AG04449 (cell line): ENCODE data around the gene ATXN7L1.

ENCODE experiments used
- CTCF ChIA-PET: fragments of 350-600 bp; formaldehyde crosslinking; extraction: SDS; loops from one replicate; lab custom pipeline; 2021; ENCODE audit warnings: antibody characterized with exemption; lab: Yijun Ruan, JAX
- POLR2A ChIA-PET: fragments of 400-600, 350-600 bp; formaldehyde crosslinking; extraction: SDS; loops from one replicate; lab custom pipeline; 2020; ENCODE audit warnings: antibody characterized with exemption, inconsistent platforms; lab: Yijun Ruan, JAX
- DNase-seq: peaks from one replicate; pipeline ENCODE4 v3.0.0-alpha.2; 2010; ENCODE audit warnings: low read depth, low spot score
- H3K4me3 ChIP-seq: 2 replicates; pipeline ENCODE4 v1.5.1; 2011; ENCODE audit warnings: low read depth, mild to moderate bottlenecking, control low read depth, low read length
- CTCF ChIP-seq: IDR thresholded peaks from one replicate; pipeline ENCODE4 v1.5.1; 2011; ENCODE audit warnings: mild to moderate bottlenecking, moderate library complexity, low read length, control low read depth, inconsistent platforms; ENCODE audit not compliant: insufficient read depth; ENCODE audit errors: missing control alignments

The ATXN7L1 gene

GRCh38 chr7:105769901-105770628 is 106.3 kb downstream of the ATXN7L1 start:
- CTCF ChIA-PET = interaction anchor here (0.8 to 4.8 kb wide), 10 partner anchors 10 to 383 kb away, joined by 3 to 34 read pairs (median 4); no protein-coding TSS in a partner anchor

GRCh38 chr7:105768898-105769507 is 107.4 kb downstream of the ATXN7L1 start:
- CTCF ChIA-PET = interaction anchor here (1.2 to 4.8 kb wide), 6 partner anchors 9 to 272 kb away, joined by 4 to 34 read pairs (median 5); no protein-coding TSS in a partner anchor
- TF ChIP-seq CTCF = no peak
- H3K4me3 ChIP-seq = no peak overlapping the region
- DNase-seq = no peak
- POLR2A ChIA-PET = interaction anchor here (0.6 kb wide), 1 partner anchor 296 kb away, joined by 4 read pairs; no protein-coding TSS in a partner anchor

More at GRCh38 chr7:105769901-105770628, 106.3 kb downstream of the ATXN7L1 start:
- POLR2A ChIA-PET = no interaction called here
- no peak overlapping the region for H3K4me3 ChIP-seq
- DNase-seq = no peak
- no peak for TF ChIP-seq CTCF

- POLR2A ChIA-PET = no interaction called here
- TF ChIP-seq CTCF = no peak
- no peak overlapping the region for H3K4me3 ChIP-seq
- no peak for DNase-seq
- CTCF ChIA-PET = interaction anchor here (0.6 to 18.6 kb wide), 6 partner anchors 8 to 273 kb away, joined by 3 to 319 read pairs (median 6); no protein-coding TSS in a partner anchor
Observed at GRCh38 chr7:105768117-105768516, 108.3 kb downstream of the ATXN7L1 start.

GRCh38 chr7:105766421-105767073 is 109.9 kb downstream of the ATXN7L1 start:
- TF ChIP-seq CTCF = no peak
- POLR2A ChIA-PET = no interaction called here
- H3K4me3 ChIP-seq = no peak overlapping the region
- CTCF ChIA-PET = interaction anchor here (1.0 to 18.6 kb wide), 10 partner anchors 9 to 387 kb away, joined by 3 to 319 read pairs (median 4); no protein-coding TSS in a partner anchor
- no peak for DNase-seq

- no peak overlapping the region for H3K4me3 ChIP-seq
- ChIA-PET POLR2A (no interaction called here), CTCF (interaction anchor here (1.0 to 18.6 kb wide), 8 partner anchors 9 to 388 kb away, joined by 3 to 319 read pairs (median 4); no protein-coding TSS in a partner anchor)
- DNase-seq = no peak
- TF ChIP-seq CTCF = no peak
Observed at GRCh38 chr7:105765846-105766245, 110.6 kb downstream of the ATXN7L1 start.

GRCh38 chr7:105764506-105764905 is 111.9 kb downstream of the ATXN7L1 start:
- TF ChIP-seq CTCF = no peak
- ChIA-PET CTCF (interaction anchor here (1.0 to 18.6 kb wide), 7 partner anchors 8 to 389 kb away, joined by 4 to 319 read pairs (median 6); no protein-coding TSS in a partner anchor), POLR2A (no interaction called here)
- no peak for DNase-seq
- H3K4me3 ChIP-seq = no peak overlapping the region
